Activated CD4-positive, alpha-beta T cell treated with anti-CD3 and anti-CD28 coated beads, Interleukin-2, Interleukin-6, amounts not matched to agents 100 ng/mL and 50 ng/mL, durations not matched to agents 16 hours and 8 hours (primary cell): ENCODE data around the gene ZNF672.

Experiments used
- DNase-seq: peaks from one replicate; pipeline ENCODE4 v3.0.0-alpha.2; 2020

Gene ZNF672

DNA sequence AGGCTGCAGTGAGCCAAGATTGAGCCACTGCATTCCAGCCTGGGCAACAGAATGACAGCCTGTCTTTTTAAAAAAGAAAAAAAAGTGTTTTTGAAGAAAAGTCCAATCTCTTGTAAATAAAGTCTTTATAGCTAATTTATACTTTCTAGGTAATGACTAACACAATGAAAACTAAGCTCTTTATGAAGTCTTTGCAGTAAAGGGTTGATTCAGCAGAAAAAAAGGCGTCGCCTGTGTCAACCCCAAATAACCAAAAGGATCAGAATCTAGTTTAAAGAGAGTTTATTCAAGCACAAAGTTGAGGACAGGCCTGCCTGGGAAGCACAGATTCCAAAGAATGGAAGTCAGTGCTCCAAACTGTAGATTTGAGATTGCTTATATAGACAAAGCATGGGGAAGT lies 53.7 kb downstream of the ZNF672 start:
- no peak for DNase-seq

DNA sequence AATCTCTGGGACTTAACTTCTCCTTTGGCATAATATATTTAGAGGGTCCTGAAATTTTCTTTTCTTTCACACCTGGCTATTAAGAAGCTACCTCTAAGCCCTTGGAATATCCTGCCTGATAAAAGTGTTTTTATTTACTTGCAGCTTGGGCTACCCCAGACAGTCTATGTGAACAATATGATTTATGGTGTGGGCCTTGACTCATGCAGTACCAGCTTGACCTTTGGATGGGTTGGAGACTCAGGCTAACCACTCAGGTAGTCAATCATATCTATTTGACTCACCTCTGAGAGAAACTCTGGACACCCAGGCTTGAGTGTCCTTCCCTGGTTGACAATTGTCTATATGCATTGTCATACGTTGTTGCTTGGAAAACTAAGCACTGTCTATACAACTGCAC lies 54.6 kb downstream of the ZNF672 start:
- DNase-seq: no peak

DNA sequence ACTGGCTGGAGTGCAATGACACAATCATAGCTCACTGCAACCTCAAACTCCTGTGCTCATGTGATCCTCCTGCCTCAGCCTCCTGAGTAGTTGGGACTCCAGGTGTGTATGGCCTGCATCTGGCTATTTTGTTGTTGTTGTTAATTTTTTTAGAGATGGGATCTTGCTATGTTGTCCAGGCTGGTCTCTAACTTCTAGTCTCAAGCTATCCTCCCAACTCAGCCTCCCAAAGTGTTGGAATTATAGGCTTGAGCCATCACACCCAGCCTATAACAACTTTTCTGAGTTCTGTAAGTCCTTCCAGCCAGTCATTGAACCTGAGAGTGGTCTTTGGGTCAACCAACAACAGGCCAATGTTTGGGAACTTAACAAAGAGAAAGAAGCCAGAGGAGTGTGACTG lies 56.8 kb downstream of the ZNF672 start:
- DNase-seq: no peak

DNA sequence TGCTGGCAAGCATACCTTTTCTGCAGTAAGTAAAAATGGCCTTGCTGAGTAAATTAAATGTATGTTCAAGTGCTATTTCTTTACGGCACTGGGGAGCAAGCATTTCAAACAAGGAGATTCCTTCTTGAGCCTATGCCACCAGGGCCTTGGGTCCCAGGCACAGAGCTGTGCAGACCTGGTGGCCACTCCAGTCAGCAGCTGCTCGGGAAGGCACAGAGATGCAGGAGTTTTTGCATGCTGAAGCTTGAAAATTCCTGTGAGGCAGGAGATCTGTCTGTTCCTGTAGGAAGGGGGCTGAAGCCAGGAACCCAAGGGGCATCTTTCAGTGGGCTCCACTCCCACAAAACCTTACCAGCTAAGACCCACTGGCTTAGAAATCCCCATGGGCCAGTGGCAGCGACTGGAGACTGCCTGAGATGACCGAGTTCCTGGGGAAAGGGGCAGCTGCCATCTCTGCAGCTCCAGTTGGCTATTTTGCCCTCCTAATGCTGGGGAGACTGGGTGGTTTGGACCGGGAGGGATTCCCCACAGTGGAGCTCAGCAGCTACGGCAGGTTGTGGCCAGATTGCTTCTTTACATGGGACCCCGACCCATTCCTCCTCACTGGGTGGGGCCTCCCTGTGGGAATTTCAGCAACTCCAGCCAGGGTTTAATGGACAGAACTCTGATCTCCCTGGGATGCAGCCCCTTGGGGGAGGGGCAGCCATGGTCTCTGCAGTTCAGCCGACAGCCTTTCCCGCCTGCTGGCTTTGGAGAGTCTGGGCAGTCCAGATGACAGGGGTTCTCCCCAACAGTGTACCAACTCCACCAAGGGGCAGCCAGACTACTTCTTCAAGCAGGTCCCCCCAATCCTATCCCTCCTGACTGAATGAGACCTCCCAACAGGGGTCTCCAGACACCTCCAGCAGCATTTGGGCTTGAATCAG lies 59.7 kb downstream of the ZNF672 start:
- DNase-seq: no peak
